ENCODE data around the gene SFI1.

- no peak for TF ChIP-seq CTCF (IDR thresholded peaks at IDR 0.05; ENCODE audit: borderline replicate concordance, extremely low read depth, low read length, poor library complexity, severe bottlenecking)
- no peak for TF ChIP-seq EZH2 (IDR thresholded peaks at IDR 0.05; ENCODE audit: borderline replicate concordance, low read depth, low read length, severe bottlenecking)
These were observed 134.3 kb downstream of the SFI1 start for GRCh38 chr22:31630331-31631329.

All from DND-41 (cell line).